Iris pigment epithelial cell (primary cell): ENCODE measurements around the gene SPAG7.

Experiments used
- DNase-seq: peaks from one replicate; pipeline ENCODE4 v3.0.0-alpha.2; 2011; ENCODE audit warnings: low read depth

The SPAG7 gene, protein sequence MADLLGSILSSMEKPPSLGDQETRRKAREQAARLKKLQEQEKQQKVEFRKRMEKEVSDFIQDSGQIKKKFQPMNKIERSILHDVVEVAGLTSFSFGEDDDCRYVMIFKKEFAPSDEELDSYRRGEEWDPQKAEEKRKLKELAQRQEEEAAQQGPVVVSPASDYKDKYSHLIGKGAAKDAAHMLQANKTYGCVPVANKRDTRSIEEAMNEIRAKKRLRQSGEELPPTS

DNA sequence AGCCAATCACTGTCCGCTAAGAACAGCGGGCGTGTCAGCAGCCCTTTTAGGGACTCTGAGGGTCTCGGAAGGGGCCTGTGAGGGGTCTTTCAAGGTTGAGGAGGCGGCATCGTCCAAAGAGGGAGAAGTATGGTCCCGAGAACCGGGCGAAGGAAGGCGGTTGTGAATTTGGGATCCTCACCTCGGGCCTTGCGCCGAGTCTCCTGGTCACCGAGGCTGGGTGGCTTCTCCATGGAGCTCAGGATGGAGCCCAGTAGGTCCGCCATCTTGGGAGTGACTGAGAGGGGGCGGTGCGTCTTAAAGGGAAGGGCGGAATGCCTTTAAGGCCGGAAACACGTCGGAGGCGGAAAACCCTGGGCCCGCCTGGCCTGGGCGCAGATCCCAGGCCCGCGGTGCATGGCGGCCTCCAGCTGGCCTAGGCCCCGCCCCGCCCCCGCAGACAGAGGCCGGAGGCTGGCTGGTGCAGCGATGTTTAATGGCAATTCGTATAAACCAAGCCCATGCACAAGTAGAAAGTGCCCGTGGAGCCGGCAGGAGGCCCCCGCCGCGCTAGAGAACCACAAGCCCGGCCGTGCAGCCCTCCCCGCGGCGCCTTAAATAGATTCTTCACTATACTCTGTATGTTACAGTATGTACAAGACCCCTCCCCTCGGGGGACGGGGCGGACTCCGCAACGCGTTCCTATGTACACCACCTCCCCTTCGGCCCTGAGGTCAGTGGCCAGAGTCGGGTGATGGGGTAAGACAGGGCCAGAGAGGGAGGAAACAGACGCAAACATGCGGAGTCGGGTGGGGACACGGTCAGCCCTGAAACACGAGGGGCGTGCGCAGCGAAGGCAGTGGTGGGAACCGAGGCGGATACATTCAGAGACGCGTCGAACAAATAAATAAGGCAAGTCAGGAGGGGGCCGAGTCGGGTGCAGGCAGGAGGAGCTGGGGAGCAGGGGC, at the start of gene SPAG7:
Gene SPAG7 (minus strand): TSS at position 279 of the 947 bp plus-strand sequence. CDS start 13 bp downstream, at position 266.
- DNase-seq: peak; percentile 98

DNA sequence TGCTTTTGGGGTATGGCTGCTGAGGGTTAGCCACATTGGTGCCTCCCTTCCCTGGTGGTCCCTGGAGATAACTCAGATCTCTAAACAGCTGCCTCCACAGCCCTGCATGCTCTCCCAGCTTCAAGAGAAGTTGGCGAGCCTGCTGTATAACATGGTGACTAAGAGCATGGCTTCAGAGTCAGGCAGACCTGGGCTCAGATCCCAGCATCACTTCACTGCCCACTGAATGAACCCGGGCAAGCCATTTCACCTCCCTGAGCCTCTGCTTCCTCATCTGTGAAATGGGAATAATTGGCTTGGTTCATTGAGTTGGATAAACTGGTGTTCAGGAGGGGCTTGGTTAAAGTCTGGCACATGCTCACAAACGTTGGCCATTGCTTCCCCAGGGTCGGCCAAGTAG, 46.7 kb upstream of the SPAG7 start:
- DNase-seq: no peak

DNA sequence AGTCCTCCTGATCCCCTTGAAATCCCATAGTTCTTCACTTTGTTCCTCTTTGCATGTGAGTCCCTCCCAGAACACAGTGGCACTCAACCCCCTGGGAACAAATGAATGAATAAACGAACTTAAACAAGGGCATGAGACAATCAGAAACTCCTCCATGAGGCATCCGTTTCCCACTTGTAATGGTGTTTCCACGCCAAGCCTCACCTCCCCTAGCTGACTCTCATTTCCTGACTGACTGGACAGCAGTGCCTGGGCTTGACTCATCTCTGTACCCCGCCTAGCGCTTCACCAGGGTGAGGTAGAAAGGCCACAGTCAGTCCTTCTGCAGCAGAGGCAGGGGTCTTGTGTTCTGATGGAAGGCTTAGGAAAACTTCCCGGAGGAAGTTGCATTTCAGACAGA, 44.3 kb upstream of the SPAG7 start:
- peak; percentile 91 for DNase-seq

DNA sequence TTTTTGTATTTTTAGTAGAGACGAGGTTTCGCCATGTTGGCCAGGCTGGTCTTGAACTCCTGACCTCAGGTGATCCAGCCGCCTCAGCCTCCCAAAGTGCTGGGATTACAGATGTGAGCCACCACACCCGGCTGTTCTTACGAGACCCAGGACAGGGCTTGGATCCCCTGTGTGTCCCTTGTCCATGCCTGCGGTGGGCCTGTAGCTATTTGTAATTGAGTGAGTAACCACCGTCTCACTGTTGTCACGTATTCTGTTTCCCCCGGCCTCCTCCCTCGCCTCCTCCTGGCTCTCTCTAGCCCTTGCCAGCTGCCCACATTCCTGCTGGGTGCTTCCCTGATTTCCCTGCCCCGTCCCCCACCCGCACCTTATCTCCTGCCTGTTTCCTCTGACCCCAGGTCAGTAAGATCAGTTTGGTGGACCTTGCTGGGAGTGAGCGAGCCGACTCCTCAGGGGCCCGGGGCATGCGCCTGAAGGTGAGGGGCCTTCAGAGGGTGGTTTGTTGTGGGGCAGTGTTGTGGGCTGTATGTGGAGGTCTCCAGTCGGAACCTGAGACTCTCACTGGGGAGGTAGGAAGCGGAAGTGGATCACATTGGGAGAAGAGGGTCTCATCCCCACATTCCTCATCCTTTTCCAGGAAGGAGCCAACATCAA, 35.7 kb upstream of the SPAG7 start:
- no peak for DNase-seq

DNA sequence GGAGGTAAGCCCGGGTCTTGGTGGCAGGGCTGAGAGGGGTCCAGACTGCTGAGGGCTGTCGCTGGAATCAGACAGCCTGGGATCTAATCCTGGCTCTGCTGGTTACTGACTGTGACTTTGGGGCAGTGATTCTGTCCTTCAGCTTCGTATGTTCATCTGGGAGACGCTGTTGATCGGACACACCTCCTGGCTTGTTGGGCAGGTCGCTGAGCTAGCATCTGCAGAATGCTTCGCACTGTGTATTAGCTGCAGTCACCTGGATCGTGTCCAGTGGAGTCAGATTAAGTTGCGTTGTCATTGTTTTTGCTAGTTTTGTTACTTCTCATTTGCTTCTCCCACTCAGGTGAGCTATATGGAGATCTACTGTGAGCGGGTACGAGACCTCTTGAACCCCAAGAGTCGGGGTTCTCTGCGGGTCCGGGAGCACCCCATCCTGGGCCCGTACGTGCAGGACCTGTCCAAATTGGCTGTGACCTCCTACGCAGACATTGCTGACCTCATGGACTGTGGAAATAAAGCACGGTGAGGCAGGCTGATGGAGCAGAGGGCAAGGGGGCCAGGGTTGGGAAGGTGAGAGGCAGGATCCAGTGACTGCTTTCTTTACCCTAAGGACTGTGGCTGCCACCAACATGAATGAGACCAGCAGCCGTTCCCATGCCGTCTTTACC, 34.6 kb upstream of the SPAG7 start:
- no peak for DNase-seq

DNA sequence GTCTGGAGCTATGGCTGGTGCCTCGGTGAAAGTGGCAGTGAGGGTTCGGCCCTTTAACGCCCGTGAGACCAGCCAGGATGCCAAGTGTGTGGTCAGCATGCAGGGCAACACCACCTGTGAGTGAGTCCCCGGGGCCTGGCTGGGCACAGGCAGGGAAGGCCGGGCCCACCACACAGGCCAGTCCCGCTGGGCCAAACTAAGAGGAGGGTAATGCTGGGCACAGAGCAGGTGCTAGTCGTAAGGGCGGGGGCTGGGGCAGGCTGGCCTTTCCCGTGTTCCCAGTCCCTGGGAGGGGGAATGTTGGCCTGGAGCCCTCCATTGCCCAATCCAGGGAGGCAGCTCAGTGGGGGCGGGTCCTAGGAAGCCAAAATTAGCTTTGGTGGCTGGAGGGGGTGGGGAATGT, 32.6 kb upstream of the SPAG7 start:
- no peak for DNase-seq

DNA sequence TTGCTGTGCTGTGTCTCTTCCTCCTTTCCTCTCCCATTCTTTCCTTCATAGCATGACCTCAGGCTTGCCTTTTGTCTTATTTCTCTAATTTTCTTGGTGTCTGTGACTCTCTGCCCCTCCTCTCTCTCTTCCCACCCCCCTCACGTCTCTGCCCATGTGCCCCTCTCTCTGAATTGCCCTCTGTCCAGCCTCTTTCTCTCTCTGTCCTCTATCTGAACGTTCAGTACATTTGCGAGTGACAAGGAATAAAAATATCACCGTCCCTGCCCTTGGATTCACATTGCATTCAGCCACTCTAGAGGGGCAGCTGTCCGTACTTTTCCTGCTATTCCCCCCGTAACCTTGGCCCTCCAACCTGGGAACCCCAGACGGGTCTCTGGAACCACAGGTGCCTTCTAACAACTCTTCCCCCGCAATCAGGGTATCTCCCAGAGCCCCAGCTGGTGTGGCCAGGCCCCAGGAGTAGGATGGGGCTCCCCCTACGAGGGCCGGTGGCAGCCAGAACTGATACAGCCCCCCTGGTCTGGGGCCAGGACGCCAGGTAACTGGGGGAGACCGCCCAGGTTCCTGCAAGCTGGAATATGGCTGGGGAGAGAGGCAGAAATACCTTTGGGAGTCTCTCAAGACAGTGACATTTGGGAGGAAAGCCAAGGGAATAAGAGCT, 31.9 kb upstream of the SPAG7 start:
- DNase-seq: no peak

DNA sequence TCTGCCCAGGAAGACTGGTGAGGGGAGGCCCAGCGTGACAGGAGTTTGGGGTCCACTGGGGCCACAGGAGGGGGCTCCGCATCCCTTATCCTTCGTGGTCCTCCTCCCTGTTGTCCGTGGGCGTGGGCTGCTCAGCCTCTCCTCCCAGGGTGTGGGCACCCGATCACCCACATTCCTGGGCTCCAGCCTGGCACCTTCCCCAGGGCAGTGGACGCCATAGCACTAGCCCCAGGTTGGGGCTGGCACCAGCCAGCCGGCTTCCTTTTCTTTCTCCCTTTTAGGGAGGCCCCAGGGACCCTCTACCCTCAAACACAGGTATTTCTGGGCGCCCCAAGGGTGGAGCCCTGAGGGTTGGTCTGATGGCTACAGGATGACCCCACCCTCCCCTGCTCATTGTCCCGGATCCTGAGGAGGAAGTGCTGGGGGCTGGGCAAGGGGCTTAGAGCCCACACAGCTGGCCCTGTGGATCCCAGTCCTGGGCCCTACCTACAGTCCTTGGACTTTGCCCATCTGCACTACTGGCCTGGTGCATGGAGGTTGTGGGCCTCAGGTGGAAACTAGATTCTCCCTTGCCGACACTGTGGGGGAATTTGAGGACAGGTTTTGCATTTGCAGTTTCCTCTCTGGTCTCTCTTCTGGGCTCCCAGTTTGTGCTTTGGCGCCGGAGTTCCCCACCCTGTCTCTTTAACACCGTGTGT, 31.3 kb upstream of the SPAG7 start:
- no peak for DNase-seq

DNA sequence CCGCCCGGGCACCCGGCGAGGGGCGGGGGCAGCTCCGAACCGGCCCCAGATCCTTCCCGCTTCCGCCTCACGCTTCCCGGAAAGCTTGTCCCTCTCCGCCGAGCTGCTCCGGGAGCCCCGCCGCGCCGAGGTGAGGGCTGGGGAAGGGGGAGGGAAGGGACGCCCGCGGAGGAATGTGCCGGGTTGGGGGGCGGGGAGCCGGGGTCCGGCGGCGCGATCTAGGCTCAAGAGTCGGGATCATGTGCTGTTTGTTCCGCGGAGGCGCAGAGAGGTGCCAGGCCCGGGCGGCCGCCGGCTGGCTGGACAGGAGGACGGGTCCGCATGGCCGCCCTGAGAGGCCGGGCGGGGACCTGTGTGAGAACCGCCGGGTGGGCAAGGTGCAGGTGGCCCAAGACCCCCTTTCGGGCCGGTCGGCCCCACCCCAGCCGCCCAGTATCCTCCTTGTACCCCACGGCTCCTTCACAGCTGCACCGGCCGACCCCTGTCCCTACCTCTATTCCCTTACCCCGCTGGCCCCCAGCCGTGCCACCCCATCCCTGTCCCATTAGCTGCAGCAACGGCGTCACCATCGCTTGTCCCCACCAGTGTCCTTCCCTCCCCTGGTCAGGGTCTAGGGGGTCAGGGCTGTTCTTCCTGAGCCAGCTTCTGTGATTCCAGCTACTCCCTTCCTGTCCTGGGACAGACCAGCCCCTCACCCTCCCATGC, 30.6 kb upstream of the SPAG7 start:
- DNase-seq: peak; percentile 34

DNA sequence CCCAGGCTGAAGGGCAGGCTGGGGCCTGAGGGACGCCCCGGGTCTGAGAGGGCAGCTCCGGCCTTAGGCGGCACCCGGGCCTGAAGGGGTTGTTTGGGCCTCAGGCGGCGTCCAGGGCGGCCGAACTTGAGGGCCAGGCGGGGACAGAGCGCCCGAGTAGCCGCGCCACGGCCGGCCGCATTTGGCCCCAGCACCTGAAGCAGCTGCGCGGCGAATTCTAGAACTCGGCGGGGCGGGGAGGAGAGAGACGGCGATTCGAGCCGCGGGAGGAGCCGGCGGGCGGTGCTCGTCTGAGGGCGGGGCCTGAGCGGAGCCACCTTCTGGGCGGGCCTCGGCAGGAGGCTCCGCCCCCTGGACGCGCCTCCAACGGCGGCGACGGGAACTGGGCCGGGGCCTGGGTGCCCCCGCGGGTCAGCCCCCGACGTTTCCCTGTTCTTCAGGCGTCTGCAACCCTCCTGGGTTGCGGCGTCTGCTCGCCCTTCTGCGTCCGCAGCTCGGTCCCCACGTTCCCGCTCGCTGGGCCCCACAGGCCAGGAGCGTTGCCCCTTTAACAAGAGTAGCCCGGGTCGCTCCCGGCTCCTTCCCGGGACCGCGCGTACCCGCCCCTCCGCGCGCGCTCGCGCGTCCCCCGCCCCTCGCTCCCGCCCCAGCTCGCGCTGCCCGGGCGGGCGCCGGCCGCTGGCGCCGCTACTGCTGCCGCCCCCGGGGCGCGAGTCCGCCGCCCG, 29.8 kb upstream of the SPAG7 start, which contains the start of the genes INCA1 and KIF1C:
Gene INCA1 (minus strand): TSS at position 221 of the 725 bp plus-strand sequence. CDS start 3,085 bp downstream, outside the sequence.
Gene KIF1C (plus strand): TSS at position 649 of the 725 bp plus-strand sequence. CDS start 2,297 bp downstream, outside the sequence.
- peak; percentile 91 for DNase-seq

DNA sequence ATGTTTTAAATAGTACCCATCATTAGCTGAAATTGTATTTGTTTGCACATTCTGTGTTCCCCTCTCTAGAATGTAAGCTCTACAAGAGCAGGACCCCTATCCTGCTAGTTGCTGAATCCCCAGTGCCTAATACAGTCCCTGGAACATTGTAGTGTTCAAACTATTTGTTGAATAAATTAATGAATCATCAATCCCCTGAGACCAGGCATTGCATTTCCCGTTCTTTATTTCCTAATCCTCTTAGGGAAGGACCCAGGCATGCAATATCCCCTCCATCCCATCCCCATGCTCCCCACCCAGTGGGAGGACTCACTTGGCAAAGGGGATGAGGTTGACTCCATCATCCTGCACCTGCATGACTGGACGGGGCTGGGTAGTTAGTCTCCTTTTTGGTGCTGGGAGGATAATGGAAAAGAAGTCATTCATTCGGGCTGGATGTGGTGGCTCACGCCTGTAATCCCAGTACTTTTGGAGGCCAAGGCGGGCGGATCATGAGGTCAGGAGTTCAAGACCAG, 26.5 kb upstream of the SPAG7 start:
- DNase-seq: no peak

DNA sequence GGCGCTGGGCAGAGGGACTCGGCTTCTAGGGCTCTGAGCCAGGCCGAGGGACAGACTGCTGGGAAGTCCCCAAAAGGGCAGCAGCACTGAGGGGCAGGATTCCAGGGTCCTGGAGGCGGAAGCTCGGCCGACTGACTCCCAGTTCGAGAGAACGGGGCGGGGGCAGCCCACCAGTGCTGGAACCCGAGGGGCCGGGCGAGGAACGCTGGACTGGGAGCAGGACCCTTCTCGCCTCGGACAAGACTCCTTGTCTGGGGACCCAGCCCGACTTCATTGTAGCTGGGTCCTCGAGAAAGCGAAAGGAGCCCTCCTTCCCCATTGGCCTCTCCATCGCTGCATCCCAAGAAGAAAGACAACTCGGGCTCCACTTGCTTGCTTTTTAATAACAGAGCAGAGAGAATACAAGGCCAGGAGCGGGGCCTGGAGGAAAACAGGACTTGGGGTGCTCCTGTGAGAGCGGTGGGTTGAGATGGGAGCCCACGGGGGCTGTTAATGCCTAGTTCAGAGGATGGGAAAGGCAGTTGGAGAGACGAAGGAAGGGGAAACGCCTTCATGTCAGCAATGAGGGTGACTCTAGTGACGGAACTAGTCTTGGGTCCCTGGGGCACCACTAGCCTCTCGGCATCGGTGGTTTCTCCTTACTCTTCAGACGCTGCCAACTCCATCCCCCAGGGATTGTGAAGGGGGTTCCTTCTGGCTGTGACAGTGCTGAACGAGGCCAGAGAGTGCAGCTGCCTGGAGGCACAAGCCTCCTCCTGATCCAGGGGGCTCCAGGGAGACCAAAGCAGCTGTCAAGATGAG, 20.4 kb upstream of the SPAG7 start:
- DNase-seq: peak; percentile 43

DNA sequence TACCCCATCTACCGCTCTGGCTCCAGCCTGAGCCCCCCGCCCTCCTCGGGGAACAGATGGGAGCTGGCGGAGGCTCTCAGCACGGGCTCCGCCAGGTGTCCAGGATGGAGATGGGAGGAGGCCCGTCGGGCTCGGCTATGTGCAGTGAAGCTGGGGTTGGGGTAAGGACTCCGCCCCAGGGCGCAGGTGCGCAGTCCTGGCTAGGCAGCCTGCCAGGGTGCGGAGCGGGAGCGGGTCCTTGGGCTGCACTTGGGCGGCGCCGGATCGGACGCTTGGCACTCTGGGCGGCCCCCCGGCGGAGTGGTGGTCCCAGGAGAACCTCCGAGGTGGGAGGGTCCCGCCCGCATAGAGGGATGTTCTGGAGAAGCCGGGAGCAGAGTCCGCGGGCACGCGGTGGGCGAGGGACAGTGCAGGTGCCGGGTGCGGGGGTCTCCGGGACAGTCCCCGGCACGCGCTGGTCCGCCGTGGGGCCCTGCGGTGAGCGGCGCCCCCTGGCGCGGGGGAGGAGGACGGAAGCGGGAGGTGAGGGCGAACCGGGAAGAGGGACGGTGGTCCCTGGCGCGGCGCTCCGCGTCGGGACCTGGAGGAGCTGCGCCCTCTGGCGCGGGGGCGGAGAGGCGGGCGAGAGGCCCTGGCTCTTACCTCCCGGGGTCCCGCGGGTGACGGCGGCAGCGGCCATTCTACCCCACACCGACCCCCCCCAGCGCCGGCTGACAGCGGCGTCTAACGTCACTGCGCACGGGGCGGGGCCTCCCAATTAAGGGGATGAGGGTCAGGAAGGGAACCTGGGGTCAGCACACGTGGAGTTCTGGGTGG, 19.5 kb upstream of the SPAG7 start, which contains the start of gene CAMTA2:
Gene CAMTA2 (minus strand): TSS at position 725 of the 816 bp plus-strand sequence. CDS start 1,453 bp downstream, outside the sequence.
- peak; percentile 56 for DNase-seq

DNA sequence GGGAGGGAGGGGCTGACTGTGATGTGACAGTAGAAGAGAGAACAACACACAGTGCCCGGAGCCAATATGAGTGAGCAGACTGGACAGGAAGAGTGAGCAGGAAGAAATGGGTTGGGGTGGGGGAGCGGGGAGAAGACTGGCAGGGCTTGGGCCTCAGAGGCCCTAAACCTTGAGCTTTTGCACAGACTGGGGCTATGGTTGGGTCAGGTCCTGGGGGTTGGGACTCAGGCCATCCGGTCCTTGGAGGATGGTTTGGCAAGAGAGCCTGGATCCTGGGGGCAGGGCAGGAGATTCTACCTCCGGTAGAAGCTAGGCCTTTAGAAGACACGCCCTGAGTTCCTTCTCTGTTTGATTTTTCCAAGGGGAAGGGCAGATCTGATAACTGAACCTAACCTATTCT, 18.8 kb upstream of the SPAG7 start:
- peak; percentile 30 for DNase-seq

DNA sequence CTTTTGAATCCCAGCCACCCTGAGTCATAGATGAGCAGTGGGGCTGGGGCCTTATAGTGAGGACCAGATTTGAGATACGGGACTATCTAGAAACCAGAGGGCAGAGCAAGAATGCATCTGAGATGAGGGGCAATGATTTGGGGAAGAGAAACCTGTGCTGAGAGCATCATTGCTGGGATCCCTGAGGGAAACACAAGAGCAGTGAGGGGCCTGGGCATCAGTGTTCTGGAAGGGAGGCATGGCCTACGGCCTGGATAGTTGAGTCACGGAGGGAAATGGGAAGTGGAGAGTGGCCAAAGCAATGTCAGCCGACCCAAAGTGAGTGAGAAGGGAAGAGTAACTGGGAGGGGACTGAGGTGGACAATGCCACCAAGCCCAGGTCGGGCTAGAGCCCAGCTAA, 14.7 kb upstream of the SPAG7 start:
- DNase-seq: no peak

DNA sequence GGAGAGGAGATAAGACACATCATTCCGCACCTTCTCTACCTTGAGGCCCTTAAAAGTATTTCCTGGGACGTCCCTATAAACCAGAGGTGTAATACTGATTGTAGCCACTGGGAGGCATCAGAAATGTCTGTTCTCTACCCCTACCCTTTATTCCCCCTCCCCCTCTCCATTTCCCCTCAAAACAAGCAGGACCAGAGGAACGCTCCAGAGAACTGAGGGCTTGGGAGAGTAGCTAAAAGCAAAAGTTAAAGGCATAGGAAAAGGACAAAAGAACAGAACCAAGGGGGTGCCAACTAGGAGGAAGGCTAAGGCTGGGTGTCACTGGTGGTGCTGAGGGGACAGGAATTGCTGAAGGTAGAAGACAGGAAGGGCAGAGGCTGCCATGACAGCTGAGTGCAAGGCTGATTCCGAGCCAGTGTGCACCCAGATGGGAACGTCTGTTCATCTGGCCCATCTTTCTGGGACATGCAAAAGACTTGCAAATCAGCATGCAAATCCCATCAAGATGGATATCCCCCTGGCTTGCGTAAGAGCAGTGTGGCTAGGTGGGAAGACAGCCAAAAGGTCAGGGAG, 13.1 kb upstream of the SPAG7 start:
- peak; percentile 42 for DNase-seq

DNA sequence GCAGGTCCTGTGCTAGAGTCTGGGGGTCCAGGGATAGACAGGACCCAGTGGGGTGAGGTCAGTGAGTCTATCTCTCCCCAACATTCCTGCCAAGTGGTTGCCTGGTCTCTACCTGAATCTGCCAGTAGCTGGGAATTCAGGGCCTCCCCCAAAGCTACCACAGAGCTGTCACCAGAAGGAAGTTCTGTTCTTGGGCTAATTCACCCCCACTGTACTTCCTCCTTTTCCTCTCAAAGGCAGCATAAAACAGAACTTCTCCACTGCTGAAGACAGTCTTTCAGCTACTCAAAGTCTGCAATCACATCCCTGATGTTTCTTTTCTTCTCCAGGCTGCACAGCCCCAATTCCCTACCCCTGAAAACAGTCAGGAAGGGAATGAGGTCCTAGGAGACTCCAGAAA, 11.1 kb upstream of the SPAG7 start:
- no peak for DNase-seq
